ENCODE results near the gene STC2.

STC2 gene

GRCh38 chr5:173281910-173282309, 46.3 kb downstream of the STC2 start:
- TF ChIP-seq, protein P1, sequence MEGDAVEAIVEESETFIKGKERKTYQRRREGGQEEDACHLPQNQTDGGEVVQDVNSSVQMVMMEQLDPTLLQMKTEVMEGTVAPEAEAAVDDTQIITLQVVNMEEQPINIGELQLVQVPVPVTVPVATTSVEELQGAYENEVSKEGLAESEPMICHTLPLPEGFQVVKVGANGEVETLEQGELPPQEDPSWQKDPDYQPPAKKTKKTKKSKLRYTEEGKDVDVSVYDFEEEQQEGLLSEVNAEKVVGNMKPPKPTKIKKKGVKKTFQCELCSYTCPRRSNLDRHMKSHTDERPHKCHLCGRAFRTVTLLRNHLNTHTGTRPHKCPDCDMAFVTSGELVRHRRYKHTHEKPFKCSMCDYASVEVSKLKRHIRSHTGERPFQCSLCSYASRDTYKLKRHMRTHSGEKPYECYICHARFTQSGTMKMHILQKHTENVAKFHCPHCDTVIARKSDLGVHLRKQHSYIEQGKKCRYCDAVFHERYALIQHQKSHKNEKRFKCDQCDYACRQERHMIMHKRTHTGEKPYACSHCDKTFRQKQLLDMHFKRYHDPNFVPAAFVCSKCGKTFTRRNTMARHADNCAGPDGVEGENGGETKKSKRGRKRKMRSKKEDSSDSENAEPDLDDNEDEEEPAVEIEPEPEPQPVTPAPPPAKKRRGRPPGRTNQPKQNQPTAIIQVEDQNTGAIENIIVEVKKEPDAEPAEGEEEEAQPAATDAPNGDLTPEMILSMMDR (IDR thresholded peaks at IDR 0.05; ENCODE audit: low read depth, low read length): peak; percentile 21
- DNase-seq (ENCODE audit: extremely low read depth, low read depth): no peak

GRCh38 chr5:173279166-173279565, 49.0 kb downstream of the STC2 start:
- TF ChIP-seq, protein P1 (IDR thresholded peaks at IDR 0.05; ENCODE audit: low read depth, low read length): no peak
- DNase-seq (ENCODE audit: extremely low read depth, low read depth): no peak

DNA sequence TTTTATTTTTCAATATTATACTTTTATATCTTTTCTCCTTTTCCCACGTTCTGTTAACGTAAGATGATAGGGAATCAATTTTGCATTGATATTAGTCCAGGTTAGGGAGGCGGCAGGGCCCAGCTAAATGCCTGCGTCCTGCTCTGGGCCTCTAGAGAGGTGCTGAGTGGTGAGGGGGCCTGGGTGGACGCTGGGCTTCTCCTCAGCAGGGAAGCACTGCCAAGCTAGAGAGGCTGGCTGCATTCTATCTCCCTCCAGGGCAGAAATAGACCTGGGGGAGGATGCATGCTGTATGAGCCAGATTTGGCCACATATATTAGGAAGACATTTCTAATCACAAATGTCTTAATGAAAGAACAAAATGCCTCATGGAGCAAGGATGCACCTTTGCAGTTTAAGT, 49.6 kb downstream of the STC2 start:
- TF ChIP-seq, protein P1 (IDR thresholded peaks at IDR 0.05; ENCODE audit: low read depth, low read length): no peak

GRCh38 chr5:173278172-173278571, 50.0 kb downstream of the STC2 start:
- TF ChIP-seq, protein P1 (IDR thresholded peaks at IDR 0.05; ENCODE audit: low read depth, low read length): no peak
- DNase-seq (ENCODE audit: extremely low read depth, low read depth): no peak

More for the DNA sequence above, 49.6 kb downstream of the STC2 start:
- no peak for DNase-seq (ENCODE audit: extremely low read depth, low read depth)

DNA sequence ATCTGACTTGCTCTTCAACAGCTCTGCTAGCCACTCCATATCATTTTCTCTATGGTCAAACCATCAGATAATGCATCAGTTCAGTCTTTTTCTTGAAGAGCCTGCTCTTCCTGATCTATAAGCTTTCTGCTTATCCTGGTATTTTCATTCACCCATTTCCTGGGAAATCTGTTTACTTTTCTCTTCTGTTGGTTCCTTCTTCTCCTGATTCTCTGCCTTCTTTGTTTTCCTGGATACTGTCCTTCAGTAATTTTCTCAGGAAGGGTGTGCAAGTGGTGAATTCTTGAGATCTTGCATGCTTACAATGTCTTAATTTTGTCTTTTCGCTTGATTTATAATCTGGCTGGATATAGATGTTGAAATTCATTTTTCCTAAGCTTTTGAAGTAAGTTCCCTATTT, 53.4 kb downstream of the STC2 start:
- TF ChIP-seq, protein P1 (IDR thresholded peaks at IDR 0.05; ENCODE audit: low read depth, low read length): no peak
- no peak for DNase-seq (ENCODE audit: extremely low read depth, low read depth)

DNA sequence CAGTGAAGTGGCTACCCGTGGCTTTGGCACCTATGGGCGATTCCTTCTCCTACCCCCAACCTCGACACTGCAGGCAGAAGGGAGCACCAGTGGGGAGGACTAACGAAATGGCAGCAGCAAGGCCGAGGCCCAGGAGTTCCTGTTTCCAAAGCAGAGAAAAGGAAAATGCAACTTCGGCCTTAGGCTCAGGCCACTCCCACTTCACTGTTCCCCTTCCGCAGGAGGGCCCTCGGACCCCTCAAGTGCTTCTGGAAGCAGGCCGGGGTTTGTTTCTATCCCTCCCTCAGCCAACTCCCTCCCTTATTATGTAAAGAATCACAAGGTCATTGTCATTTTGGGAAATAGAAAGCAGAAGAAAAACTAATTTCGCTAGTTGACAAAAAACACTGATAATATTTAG, 56.8 kb downstream of the STC2 start:
- DNase-seq (ENCODE audit: extremely low read depth, low read depth): no peak
- TF ChIP-seq, protein P1 (IDR thresholded peaks at IDR 0.05; ENCODE audit: low read depth, low read length): no peak

DNA sequence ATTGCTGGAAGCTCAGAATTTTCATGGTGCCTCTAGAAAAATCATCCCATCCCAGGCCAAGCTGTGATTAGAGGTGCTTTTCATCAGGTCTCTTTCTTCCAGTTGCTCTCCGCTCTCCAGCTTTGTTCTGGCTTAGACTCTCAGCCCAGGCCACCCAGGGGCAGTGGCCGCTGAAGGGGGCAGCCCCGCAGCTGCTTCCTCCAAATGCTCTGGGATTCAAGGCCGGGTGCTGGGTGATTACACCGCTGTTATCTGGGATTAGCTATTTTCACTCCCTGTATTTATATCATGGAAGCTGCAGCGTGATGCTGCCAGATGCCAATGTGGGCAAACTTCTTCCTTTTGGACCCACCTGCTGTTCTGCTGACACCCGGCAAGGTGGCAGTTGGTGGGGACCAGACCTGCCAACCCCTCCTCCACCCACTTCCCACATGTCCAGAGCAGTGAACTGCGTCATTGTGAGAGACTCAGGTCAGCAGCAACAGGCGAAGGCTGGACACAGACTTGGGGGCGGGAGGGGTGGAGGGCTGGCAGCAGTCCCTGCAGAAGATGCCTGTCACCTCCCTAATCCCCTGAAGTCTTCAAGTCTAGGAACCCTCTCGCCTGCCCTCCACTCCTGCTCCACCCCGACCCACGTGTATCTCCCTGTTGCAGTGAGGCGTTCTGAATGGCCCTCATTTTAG, 59.3 kb downstream of the STC2 start:
- TF ChIP-seq, protein P1 (IDR thresholded peaks at IDR 0.05; ENCODE audit: low read depth, low read length): no peak
- no peak for DNase-seq (ENCODE audit: extremely low read depth, low read depth)

All from AG09319 (cell line).